Stimulated activated CD8-positive, alpha-beta memory T cell treated with anti-CD3 and anti-CD28 coated beads, Interleukin-2, amount 100 ng/mL, for 48 hours (primary cell): ENCODE measurements around the gene TRIM37.
"Not testable (repeated sequence)": the region's sequence is repeated elsewhere in the genome, so short reads cannot be mapped to it uniquely, and the experiment has no call there.

ENCODE experiments used
- DNase-seq, 2 donors: peaks; one replicate each; pipeline ENCODE4 v3.0.0-alpha.2; 2020; ENCODE audit warnings: low read depth in 2 of 2

TRIM37 gene

GRCh38 chr17:59106463-59107305 is at the start of gene TRIM37:
Gene TRIM37 (minus strand): TSS chr17:59106880. CDS start chr17:59106461, 419 bp downstream.
- DNase-seq, result peak; percentile 95 to 98

- peak; percentile 75 to 79 for DNase-seq
Measured at GRCh38 chr17:59155439-59156177, 48.9 kb upstream of the TRIM37 start, which contains the start of gene PRR11. Gene PRR11 (plus strand): TSS chr17:59155746. CDS start chr17:59169753, 14,007 bp downstream.

GRCh38 chr17:59154721-59155438 is 48.2 kb upstream of the TRIM37 start, which contains the start of gene SKA2:
Gene SKA2 (minus strand): TSS chr17:59155186. CDS start chr17:59155163, 23 bp downstream.
- DNase-seq, result peak; percentile 85 to 93

- DNase-seq, result peak; percentile 6 to 29
Measured at GRCh38 chr17:59154292-59154720, 47.6 kb upstream of the TRIM37 start.

GRCh38 chr17:59152925-59153324 is 46.2 kb upstream of the TRIM37 start:
- DNase-seq, result no peak

- no peak for DNase-seq
Measured at GRCh38 chr17:59151591-59151990, 44.9 kb upstream of the TRIM37 start.

GRCh38 chr17:59151006-59151405 is 44.3 kb upstream of the TRIM37 start:
- no peak for DNase-seq

GRCh38 chr17:59149841-59150511 is 43.3 kb upstream of the TRIM37 start:
- DNase-seq, result no peak

GRCh38 chr17:59149051-59149450 is 42.4 kb upstream of the TRIM37 start:
- DNase-seq, result no peak

- DNase-seq, result no peak
Measured at GRCh38 chr17:59145571-59146096, 39.0 kb upstream of the TRIM37 start.

GRCh38 chr17:59141860-59142259 is 35.2 kb upstream of the TRIM37 start:
- DNase-seq, result no peak

GRCh38 chr17:59139939-59140338 is 33.3 kb upstream of the TRIM37 start:
- no peak for DNase-seq

GRCh38 chr17:59138339-59138738 is 31.7 kb upstream of the TRIM37 start:
- DNase-seq, result not testable (repeated sequence)

GRCh38 chr17:59131131-59131530 is 24.5 kb upstream of the TRIM37 start:
- DNase-seq, result no peak

- no peak for DNase-seq
Measured at GRCh38 chr17:59129814-59130213, 23.1 kb upstream of the TRIM37 start.

GRCh38 chr17:59126809-59127417 is 20.2 kb upstream of the TRIM37 start:
- no peak for DNase-seq

GRCh38 chr17:59124665-59125064 is 18.0 kb upstream of the TRIM37 start:
- DNase-seq, result no peak

GRCh38 chr17:59121901-59122480 is 15.3 kb upstream of the TRIM37 start:
- no peak for DNase-seq

GRCh38 chr17:59115474-59115873 is 8.8 kb upstream of the TRIM37 start:
- no peak for DNase-seq

GRCh38 chr17:59111539-59111938 is 4.9 kb upstream of the TRIM37 start:
- no peak for DNase-seq
